Endothelial cell of umbilical vein (primary cell): ENCODE data around the gene HCAR1. TPM values are rescaled to one million over a fixed set of nuclear protein-coding genes. Genes with fewer than 3 reads are reported as not detected.

Experiments
- BruUV-seq: library from RNA; stranded (reverse); fragments of 400-500 nt; replicated peaks from 2 replicates; lab custom pipeline; 2021; lab: Mats Ljungman, UMichigan
- CTCF ChIA-PET: fragments of 300-600, 350-600 bp; sonication (Branson Sonifier 250); formaldehyde crosslinking; loops from one replicate; lab custom pipeline; 2021; ENCODE audit warnings: antibody characterized with exemption, inconsistent platforms; lab: Charles Lee
- POLR2A ChIA-PET: fragments of 300-600, 350-600 bp; sonication (Branson Sonifier 250); formaldehyde crosslinking; loops from one replicate; lab custom pipeline; 2021; ENCODE audit warnings: antibody characterized with exemption, inconsistent platforms; lab: Charles Lee
- DNase-seq: peaks from one replicate; pipeline ENCODE4 v3.0.0-alpha.2; 2011; ENCODE audit warnings: low read depth, low spot score
- FAIRE-seq: peaks from 2 replicates; lab custom pipeline; 2011; peaks lifted over from hg19 to GRCh38; lab: Jason Lieb, UNC
- H2AFZ ChIP-seq: 2 replicates; pipeline ENCODE4 v1.6.0; 2012; ENCODE audit warnings: low read depth, low read length, control low read depth, inconsistent platforms
- H3K27ac ChIP-seq: 2 replicates; pipeline ENCODE4 v1.5.1; 2011; ENCODE audit warnings: low read depth, mild to moderate bottlenecking, control low read depth, low read length, moderate library complexity; ENCODE audit not compliant: insufficient read depth
- H3K27me3 ChIP-seq, 2 experiments: 2 replicates each; pipeline versions ENCODE4 v1.6.0 to v1.6.1; 2011; ENCODE audit warnings: low read length in 2 of 2, mixed read lengths in 1 of 2; ENCODE audit not compliant: control insufficient read depth in 2 of 2, insufficient read depth in 2 of 2
- H3K36me3 ChIP-seq, 2 experiments: 2 replicates in 1 of 2; 3 replicates in 1 of 2; pipeline ENCODE4 v1.5.1; 2011; ENCODE audit warnings: low read length in 2 of 2, mild to moderate bottlenecking in 1 of 2, moderate library complexity in 1 of 2; ENCODE audit not compliant: control insufficient read depth in 2 of 2, insufficient read depth in 2 of 2; ENCODE audit errors: extremely low read depth in 1 of 2
- H3K4me1 ChIP-seq: 3 replicates; pipeline ENCODE4 v1.5.1; 2011; ENCODE audit warnings: mild to moderate bottlenecking, low read length; ENCODE audit not compliant: control insufficient read depth, insufficient read depth; ENCODE audit errors: extremely low read depth
- H3K4me2 ChIP-seq: 2 replicates; pipeline ENCODE4 v1.6.1; 2011; ENCODE audit warnings: low read length, control low read depth, mixed read lengths; ENCODE audit not compliant: insufficient read depth
- H3K4me3 ChIP-seq, 3 experiments: fragments of 200-600 bp in 1 of 3; sonication (generic), shearing (Covaris generic) in 1 of 3; replicated peaks in 1 of 3; 2 replicates each; pipeline ENCODE4 v1.5.1; 2011 to 2016; ENCODE audit warnings: control low read depth in 3 of 3, low read length in 3 of 3, mild to moderate bottlenecking in 2 of 3, inconsistent platforms in 1 of 3, low read depth in 1 of 3, moderate library complexity in 1 of 3; ENCODE audit not compliant: insufficient read depth in 1 of 3
- H3K79me2 ChIP-seq: 2 replicates; pipeline ENCODE4 v1.6.0; 2012; ENCODE audit warnings: low read length, inconsistent platforms; ENCODE audit not compliant: control insufficient read depth, insufficient read depth
- H3K9ac ChIP-seq: replicated peaks from 2 replicates; pipeline ENCODE3; 2011; ENCODE audit warnings: low read length, control low read depth; ENCODE audit not compliant: insufficient read depth; ENCODE audit errors: extremely low read depth
- H3K9me1 ChIP-seq: replicated peaks from 3 replicates; pipeline ENCODE4 v1.6.0; 2011; ENCODE audit warnings: mild to moderate bottlenecking, low read length; ENCODE audit not compliant: control insufficient read depth, insufficient read depth; ENCODE audit errors: extremely low read depth
- H3K9me3 ChIP-seq: replicated peaks from 2 replicates; pipeline ENCODE4 v1.5.1; 2012; ENCODE audit warnings: low read length, inconsistent platforms; ENCODE audit not compliant: control insufficient read depth, insufficient read depth
- H4K20me1 ChIP-seq: replicated peaks from 2 replicates; pipeline ENCODE3; 2011; ENCODE audit warnings: mild to moderate bottlenecking, low read length; ENCODE audit not compliant: control insufficient read depth, insufficient read depth; ENCODE audit errors: extremely low read depth
- EZH2 ChIP-seq: IDR thresholded peaks from 2 replicates; pipeline ENCODE4 v1.6.1; 2012; ENCODE audit warnings: borderline replicate concordance, low read depth, mild to moderate bottlenecking, moderate library complexity, low read length, inconsistent platforms; ENCODE audit not compliant: severe bottlenecking
- FOS ChIP-seq: IDR thresholded peaks from 2 replicates; pipeline ENCODE4 v1.6.1; 2011; ENCODE audit warnings: mild to moderate bottlenecking, low read length, moderate library complexity, borderline replicate concordance; ENCODE audit not compliant: insufficient read depth
- GATA2 ChIP-seq: IDR thresholded peaks from 2 replicates; pipeline ENCODE4 v1.7.0; 2011; ENCODE audit warnings: low read depth, mild to moderate bottlenecking, moderate library complexity, mixed read lengths, low read length; ENCODE audit not compliant: insufficient read length, insufficient read depth
- JUN ChIP-seq: IDR thresholded peaks from 2 replicates; pipeline ENCODE4 v1.6.1; 2011; ENCODE audit warnings: borderline replicate concordance, low read depth; ENCODE audit not compliant: insufficient read length, insufficient read depth
- MYC ChIP-seq: IDR thresholded peaks from one replicate; pipeline ENCODE4 v1.6.1; 2011; ENCODE audit warnings: mild to moderate bottlenecking, low read depth, low read length
- POLR2A ChIP-seq: IDR thresholded peaks from 2 replicates; pipeline ENCODE4 v1.6.1; 2012; ENCODE audit warnings: low read depth, mild to moderate bottlenecking, control low read depth, low read length
- POLR2AphosphoS5 ChIP-seq: IDR thresholded peaks from 2 replicates; pipeline ENCODE4 v1.6.1; 2012; ENCODE audit warnings: low read depth, mild to moderate bottlenecking, control low read depth, low read length, moderate library complexity; ENCODE audit not compliant: insufficient read depth
- dilution Hi-C: fragments of 300-500 bp; cut with MboI; formaldehyde crosslinking; loops from one replicate; pipeline ENCODE4 v1.15.0; 2019; ENCODE audit warnings: low sequenced_read_pairs; ENCODE audit not compliant: extremely low pct_ligation_motif_present
- intact Hi-C: fragments of 100-400 bp; cut with micrococcal nuclease; formaldehyde crosslinking; loops from one replicate; pipeline ENCODE4 v1.10.0; 2022
- polyA plus RNA-seq, 4 experiments: library from polyadenylated mRNA; depleted of rRNA in 3 of 4; stranded (reverse) in 3 of 4; unstranded in 1 of 4; fragments of >200 nt; gene quantifications; 2 replicates each; pipeline versions ENCODE4 v1.2.1 to v1.2.3, GENCODE V29; 2011 to 2012; ENCODE audit warnings: missing spikeins in 1 of 4
- total RNA-seq: library from RNA; stranded (reverse); gene quantifications from 2 replicates; pipeline ENCODE4 v1.2.3, GENCODE V29; 2021
- TF ChIP-seq, protein P1 (sequence below): IDR thresholded peaks from 2 replicates; pipeline ENCODE4 v1.6.1; 2011; ENCODE audit not compliant: insufficient read depth, insufficient read length
- TF ChIP-seq, protein P2 (sequence below), 2 donors: IDR thresholded peaks; 1 replicate in 1 of 2; 2 replicates in 1 of 2; pipeline ENCODE4 v1.5.1; 2011; ENCODE audit warnings: low read length in 2 of 2, mild to moderate bottlenecking in 2 of 2, moderate library complexity in 2 of 2, control low read depth in 1 of 2, inconsistent platforms in 1 of 2, low read depth in 1 of 2; ENCODE audit not compliant: insufficient read depth in 1 of 2; ENCODE audit errors: extremely low read depth in 1 of 2

HCAR1 gene
- total and polyA plus RNA-seq, 2 donors (not counting 3 experiments of a cell fraction or from before 2014, with no cell fraction given): 0.04 TPM; not detected in 1

DNA sequence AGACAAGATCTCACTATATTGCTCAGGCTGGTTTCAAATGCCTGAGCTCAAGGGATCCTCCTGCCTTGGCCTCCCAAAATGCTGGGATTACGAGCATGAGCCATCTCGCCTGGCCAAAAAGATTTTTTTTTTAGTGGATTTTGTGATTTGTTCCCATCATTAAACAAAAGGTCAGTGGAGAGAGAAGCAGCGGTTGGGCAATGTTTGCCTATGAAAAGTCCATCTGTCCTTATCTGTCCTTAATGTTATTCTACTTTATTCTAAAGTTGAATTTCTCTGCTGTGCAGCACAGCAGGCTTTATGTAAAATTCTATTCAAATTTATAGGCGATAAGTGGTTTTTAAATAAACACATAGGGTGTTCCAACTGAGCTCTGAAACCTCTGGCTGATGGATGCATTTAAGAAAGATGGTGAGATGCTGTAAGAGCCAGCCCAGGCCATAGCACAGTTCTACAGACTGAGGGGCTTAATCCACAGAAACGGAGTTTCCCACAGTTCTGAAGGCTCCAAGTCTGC, 46.3 kb downstream of the HCAR1 start:
- Histone ChIP-seq H3K79me2 (no peaks in the 10 kb centered on the region), H3K4me1 (peaks cover 1% of the 10 kb centered on the region), H3K36me3 (no peaks in the 10 kb centered on the region), H3K9ac (no peak overlapping the region), H3K4me2 (no peak overlapping the region), H4K20me1 (no peaks in the 10 kb centered on the region), H3K9me1 (no peaks in the 10 kb centered on the region), H3K27ac (no peak overlapping the region), H3K27me3 (no peaks in the 10 kb centered on the region), H3K4me3 (no peak overlapping the region), H3K9me3 (no peaks in the 10 kb centered on the region), H2AFZ (no peak overlapping the region)
- no peak for TF ChIP-seq JUN
- TF ChIP-seq, protein P1, sequence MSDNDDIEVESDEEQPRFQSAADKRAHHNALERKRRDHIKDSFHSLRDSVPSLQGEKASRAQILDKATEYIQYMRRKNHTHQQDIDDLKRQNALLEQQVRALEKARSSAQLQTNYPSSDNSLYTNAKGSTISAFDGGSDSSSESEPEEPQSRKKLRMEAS: no peak
- no peak for TF ChIP-seq POLR2A
- TF ChIP-seq MYC: no peak
- no peak for TF ChIP-seq POLR2AphosphoS5
- TF ChIP-seq GATA2: no peak
- ChIA-PET POLR2A (no interaction called here), CTCF (no interaction called here)
- BruUV-seq: no TSS peak
- intact Hi-C loops (no loop called here), dilution Hi-C loops (no loop called here)
- no peak for FAIRE-seq
- no peak for DNase-seq

DNA sequence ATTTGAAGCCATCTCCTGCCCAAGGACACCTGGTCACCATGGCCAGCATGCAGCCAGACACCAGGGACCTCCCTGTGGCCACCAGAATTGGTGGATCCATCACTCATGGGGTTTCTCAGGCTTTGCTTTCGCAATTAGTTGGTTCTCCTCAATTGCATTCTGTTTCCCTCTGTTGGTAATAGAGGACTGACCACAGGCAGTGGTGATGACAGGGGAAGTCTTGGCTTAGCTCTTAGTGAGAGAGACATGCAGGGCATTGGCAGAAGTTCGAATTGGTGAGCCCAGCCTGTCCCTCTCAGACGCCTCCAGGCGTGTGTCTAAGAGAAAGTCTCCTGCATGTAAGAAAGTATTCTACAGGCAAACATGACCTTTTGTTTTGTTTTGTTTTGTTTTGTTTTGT, 48.8 kb downstream of the HCAR1 start:
- no peak for TF ChIP-seq JUN
- TF ChIP-seq EZH2: no peak
- TF ChIP-seq, protein P1: no peak
- no peak for TF ChIP-seq POLR2A
- TF ChIP-seq GATA2: no peak
- no peak for TF ChIP-seq POLR2AphosphoS5
- no peak for TF ChIP-seq FOS
- TF ChIP-seq, protein P2, sequence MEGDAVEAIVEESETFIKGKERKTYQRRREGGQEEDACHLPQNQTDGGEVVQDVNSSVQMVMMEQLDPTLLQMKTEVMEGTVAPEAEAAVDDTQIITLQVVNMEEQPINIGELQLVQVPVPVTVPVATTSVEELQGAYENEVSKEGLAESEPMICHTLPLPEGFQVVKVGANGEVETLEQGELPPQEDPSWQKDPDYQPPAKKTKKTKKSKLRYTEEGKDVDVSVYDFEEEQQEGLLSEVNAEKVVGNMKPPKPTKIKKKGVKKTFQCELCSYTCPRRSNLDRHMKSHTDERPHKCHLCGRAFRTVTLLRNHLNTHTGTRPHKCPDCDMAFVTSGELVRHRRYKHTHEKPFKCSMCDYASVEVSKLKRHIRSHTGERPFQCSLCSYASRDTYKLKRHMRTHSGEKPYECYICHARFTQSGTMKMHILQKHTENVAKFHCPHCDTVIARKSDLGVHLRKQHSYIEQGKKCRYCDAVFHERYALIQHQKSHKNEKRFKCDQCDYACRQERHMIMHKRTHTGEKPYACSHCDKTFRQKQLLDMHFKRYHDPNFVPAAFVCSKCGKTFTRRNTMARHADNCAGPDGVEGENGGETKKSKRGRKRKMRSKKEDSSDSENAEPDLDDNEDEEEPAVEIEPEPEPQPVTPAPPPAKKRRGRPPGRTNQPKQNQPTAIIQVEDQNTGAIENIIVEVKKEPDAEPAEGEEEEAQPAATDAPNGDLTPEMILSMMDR (IDR thresholded peaks at IDR 0.05; ENCODE audit: extremely low read depth in 1 of 2, insufficient read depth in 1 of 2, low read depth in 1 of 2, low read length in 2 of 2): no peak
- no peak for TF ChIP-seq MYC
- intact Hi-C loops: no loop called here
- ChIA-PET CTCF (interaction anchor here (1.3 to 1.8 kb wide), 2 partner anchors 9 to 10 kb away, joined by 3 to 4 read pairs; no protein-coding TSS in a partner anchor), POLR2A (no interaction called here)
- H3K36me3 ChIP-seq: no peaks in the 10 kb centered on the region
- H3K9ac ChIP-seq: no peak overlapping the region
- no peaks in the 10 kb centered on the region for H3K79me2 ChIP-seq
- BruUV-seq: no TSS peak
- H3K9me3 ChIP-seq: no peaks in the 10 kb centered on the region
- dilution Hi-C loops: no loop called here
- H3K4me2 ChIP-seq: no peak overlapping the region
- no peaks in the 10 kb centered on the region for H3K9me1 ChIP-seq
- no peak overlapping the region for H3K27ac ChIP-seq
- FAIRE-seq (no peak), DNase-seq (no peak)
- no peaks in the 10 kb centered on the region for H3K27me3 ChIP-seq
- no peaks in the 10 kb centered on the region for H4K20me1 ChIP-seq
- no peak overlapping the region for H3K4me3 ChIP-seq
- peaks cover 14% of the 10 kb centered on the region for H3K4me1 ChIP-seq
- H2AFZ ChIP-seq: no peak overlapping the region
